Thymus (tissue), 11 donors: Measurements from ENCODE around the gene GSTCD. TPM values are rescaled to one million over a fixed set of nuclear protein-coding genes. Genes with fewer than 3 reads are reported as not detected.
"Not testable (repeated sequence)": the region's sequence is repeated elsewhere in the genome, so short reads cannot be mapped to it uniquely, and the experiment has no call there.

Experiments used
- DNase-seq, 9 donors: peaks; one replicate each; pipeline ENCODE4 v3.0.0-alpha.2; 2013; ENCODE audit warnings: low spot score in 9 of 9, low read depth in 6 of 9, missing footprints in 1 of 9
- H3K27ac ChIP-seq, 2 donors: one replicate each; pipeline ENCODE4 v1.5.1; 2013; ENCODE audit warnings: control low read depth in 1 of 2, low read depth in 1 of 2, low read length in 1 of 2, mild to moderate bottlenecking in 1 of 2, moderate library complexity in 1 of 2
- H3K27me3 ChIP-seq, 2 donors: one replicate each; pipeline ENCODE4 v1.5.1; 2013; ENCODE audit warnings: low read length in 1 of 2; ENCODE audit not compliant: control insufficient read depth in 2 of 2, insufficient read depth in 1 of 2
- H3K36me3 ChIP-seq, 2 donors: one replicate each; pipeline ENCODE4 v1.5.1; 2013; ENCODE audit warnings: low read length in 1 of 2, mild to moderate bottlenecking in 1 of 2, moderate library complexity in 1 of 2; ENCODE audit not compliant: control insufficient read depth in 2 of 2, insufficient read depth in 2 of 2
- H3K4me1 ChIP-seq, 2 donors: one replicate each; pipeline ENCODE4 v1.5.1; 2013; ENCODE audit warnings: low read length in 2 of 2; ENCODE audit not compliant: control insufficient read depth in 2 of 2, insufficient read depth in 2 of 2
- H3K4me3 ChIP-seq, 2 donors: one replicate each; pipeline ENCODE4 v1.5.1; 2013; ENCODE audit warnings: low read length in 2 of 2, control low read depth in 1 of 2, mild to moderate bottlenecking in 1 of 2
- H3K9me3 ChIP-seq, 2 donors: one replicate each; pipeline ENCODE4 v1.5.1; 2013; ENCODE audit warnings: low read length in 1 of 2, mild to moderate bottlenecking in 1 of 2; ENCODE audit not compliant: control insufficient read depth in 2 of 2, insufficient read depth in 1 of 2
- WGBS: extraction: QIAGEN DNeasy Blood & Tissue Kit; methylation state at CpG from one replicate; pipeline ENCODE4 v1.1.7; 2013; 5-methylcytosine and 5-hydroxymethylcytosine counted together
- polyA plus RNA-seq: library from polyadenylated mRNA; stranded (reverse); fragments of 200-250 nt; gene quantifications from one replicate; pipeline ENCODE4 v1.2.3, GENCODE V29; 2013
- total RNA-seq: library from RNA; stranded (reverse); fragments of 120-200 nt; gene quantifications from one replicate; pipeline ENCODE4 v1.2.4, GENCODE V29; 2013
- donor health status: healthy.

The GSTCD gene
- total and polyA plus RNA-seq, 2 donors, result 3.3 to 9.1 TPM

GRCh38 chr4:105770524-105770923 lies 61.9 kb downstream of the GSTCD start:
- H3K27ac ChIP-seq, H3K27me3 ChIP-seq, H3K36me3 ChIP-seq, H3K4me1 ChIP-seq, DNase-seq, H3K9me3 ChIP-seq, H3K4me3 ChIP-seq: not testable (repeated sequence)

GRCh38 chr4:105772065-105772464 lies 63.5 kb downstream of the GSTCD start:
- H3K4me3 ChIP-seq, H3K27ac ChIP-seq, H3K36me3 ChIP-seq, H3K27me3 ChIP-seq, H3K4me1 ChIP-seq, H3K9me3 ChIP-seq, DNase-seq: not testable (repeated sequence)

- H3K27ac ChIP-seq, H3K9me3 ChIP-seq, H3K36me3 ChIP-seq, H3K4me1 ChIP-seq, H3K4me3 ChIP-seq, H3K27me3 ChIP-seq, DNase-seq: not testable (repeated sequence)
- WGBS, result 90% methylated on average over 9 of the region's 9 CpGs
Observed at GRCh38 chr4:105775760-105776415, 67.3 kb downstream of the GSTCD start.

GRCh38 chr4:105780176-105780575 lies 71.6 kb downstream of the GSTCD start:
- no peaks in the 10 kb centered on the region for H3K9me3 ChIP-seq
- H3K27me3 ChIP-seq, result no peaks in the 10 kb centered on the region
- 97% methylated on average over 2 of the region's 2 CpGs for WGBS
- no peaks in the 10 kb centered on the region for H3K4me1 ChIP-seq
- no peaks in the 10 kb centered on the region for H3K36me3 ChIP-seq
- no peak overlapping the region for H3K27ac ChIP-seq
- DNase-seq, result no peak
- H3K4me3 ChIP-seq, result no peak overlapping the region

GRCh38 chr4:105784761-105785160 lies 76.2 kb downstream of the GSTCD start:
- H3K36me3 ChIP-seq, result no peaks in the 10 kb centered on the region
- 99% methylated on average over 2 of the region's 2 CpGs for WGBS
- no peaks in the 10 kb centered on the region for H3K4me1 ChIP-seq
- H3K4me3 ChIP-seq, result no peak overlapping the region
- H3K27ac ChIP-seq, result no peak overlapping the region
- no peak for DNase-seq
- H3K27me3 ChIP-seq, result no peaks in the 10 kb centered on the region
- H3K9me3 ChIP-seq, result no peaks in the 10 kb centered on the region

- Histone ChIP-seq H3K27ac (no peak overlapping the region), H3K36me3 (no peaks in the 10 kb centered on the region), H3K4me1 (no peaks in the 10 kb centered on the region), H3K27me3 (no peaks in the 10 kb centered on the region), H3K9me3 (no peaks in the 10 kb centered on the region), H3K4me3 (no peak overlapping the region)
- no peak for DNase-seq
Observed at GRCh38 chr4:105785792-105786191, 77.2 kb downstream of the GSTCD start.

GRCh38 chr4:105786748-105787147 lies 78.2 kb downstream of the GSTCD start:
- H3K36me3 ChIP-seq, result no peaks in the 10 kb centered on the region
- no peak overlapping the region for H3K4me3 ChIP-seq
- H3K27me3 ChIP-seq, result no peaks in the 10 kb centered on the region

GRCh38 chr4:105797225-105797624 lies 88.6 kb downstream of the GSTCD start:
- H3K27me3 ChIP-seq, result no peaks in the 10 kb centered on the region
- no peaks in the 10 kb centered on the region for H3K4me1 ChIP-seq
- no peak for DNase-seq
- H3K27ac ChIP-seq, result no peak overlapping the region
- no peak overlapping the region for H3K4me3 ChIP-seq
- 100% methylated on average over 1 of the region's 1 CpG for WGBS
- no peaks in the 10 kb centered on the region for H3K36me3 ChIP-seq
- H3K9me3 ChIP-seq, result no peaks in the 10 kb centered on the region

More at GRCh38 chr4:105786748-105787147, 78.2 kb downstream of the GSTCD start:
- no peaks in the 10 kb centered on the region for H3K4me1 ChIP-seq
- no peak overlapping the region for H3K27ac ChIP-seq
- WGBS, result 98% methylated on average over 3 of the region's 3 CpGs
- H3K9me3 ChIP-seq, result no peaks in the 10 kb centered on the region
- no peak for DNase-seq

GRCh38 chr4:105805501-105806120 lies 97.0 kb downstream of the GSTCD start:
- Histone ChIP-seq H3K36me3 (no peaks in the 10 kb centered on the region), H3K27me3 (no peaks in the 10 kb centered on the region), H3K4me1 (no peaks in the 10 kb centered on the region), H3K27ac (no peak overlapping the region), H3K9me3 (no peaks in the 10 kb centered on the region), H3K4me3 (no peak overlapping the region)
- DNase-seq, result no peak
- WGBS, result 96% methylated on average over 1 of the region's 1 CpG
